HEK293T (cell line): ENCODE data around the gene DMRTB1.

Experiments
- BHLHE40 ChIP-seq: fragments of 450-650 bp; IDR thresholded peaks from 2 replicates; pipeline ENCODE4 v1.6.1; 2016; ENCODE audit warnings: mild to moderate bottlenecking, moderate library complexity, borderline replicate concordance
- CTBP1 ChIP-seq: fragments of 450-650 bp; IDR thresholded peaks from 2 replicates; pipeline ENCODE4 v1.6.1; 2016; ENCODE audit warnings: borderline replicate concordance
- ELF4 ChIP-seq: fragments of 450-650 bp; IDR thresholded peaks from 2 replicates; pipeline ENCODE4 v1.6.1; 2017; ENCODE audit warnings: antibody characterized with exemption
- FOXA1 ChIP-seq: fragments of 450-650 bp; IDR thresholded peaks from 2 replicates; pipeline ENCODE4 v1.6.1; 2016; ENCODE audit warnings: mild to moderate bottlenecking
- FOXK2 ChIP-seq: fragments of 450-650 bp; IDR thresholded peaks from 2 replicates; pipeline ENCODE4 v1.6.1; 2016; ENCODE audit warnings: mild to moderate bottlenecking
- FOXM1 ChIP-seq: fragments of 450-650 bp; IDR thresholded peaks from 2 replicates; pipeline ENCODE4 v1.6.1; 2017; ENCODE audit warnings: mild to moderate bottlenecking, borderline replicate concordance
- HDGF ChIP-seq: fragments of 450-650 bp; IDR thresholded peaks from 2 replicates; pipeline ENCODE4 v1.6.1; 2017; ENCODE audit warnings: antibody characterized with exemption, borderline replicate concordance
- LEF1 ChIP-seq: fragments of 450-650 bp; IDR thresholded peaks from 2 replicates; pipeline ENCODE4 v1.6.1; 2017; ENCODE audit warnings: mild to moderate bottlenecking, borderline replicate concordance
- SP1 ChIP-seq: fragments of 450-650 bp; IDR thresholded peaks from 2 replicates; pipeline ENCODE4 v1.6.1; 2017
- SUZ12 ChIP-seq: fragments of 450-650 bp; IDR thresholded peaks from 2 replicates; pipeline ENCODE4 v1.6.1; 2016; ENCODE audit warnings: mild to moderate bottlenecking
- TARDBP ChIP-seq: fragments of 450-650 bp; IDR thresholded peaks from 2 replicates; pipeline ENCODE4 v1.6.1; 2016
- ZNF384 ChIP-seq: fragments of 450-650 bp; IDR thresholded peaks from 2 replicates; pipeline ENCODE4 v1.6.1; 2016

DNA sequence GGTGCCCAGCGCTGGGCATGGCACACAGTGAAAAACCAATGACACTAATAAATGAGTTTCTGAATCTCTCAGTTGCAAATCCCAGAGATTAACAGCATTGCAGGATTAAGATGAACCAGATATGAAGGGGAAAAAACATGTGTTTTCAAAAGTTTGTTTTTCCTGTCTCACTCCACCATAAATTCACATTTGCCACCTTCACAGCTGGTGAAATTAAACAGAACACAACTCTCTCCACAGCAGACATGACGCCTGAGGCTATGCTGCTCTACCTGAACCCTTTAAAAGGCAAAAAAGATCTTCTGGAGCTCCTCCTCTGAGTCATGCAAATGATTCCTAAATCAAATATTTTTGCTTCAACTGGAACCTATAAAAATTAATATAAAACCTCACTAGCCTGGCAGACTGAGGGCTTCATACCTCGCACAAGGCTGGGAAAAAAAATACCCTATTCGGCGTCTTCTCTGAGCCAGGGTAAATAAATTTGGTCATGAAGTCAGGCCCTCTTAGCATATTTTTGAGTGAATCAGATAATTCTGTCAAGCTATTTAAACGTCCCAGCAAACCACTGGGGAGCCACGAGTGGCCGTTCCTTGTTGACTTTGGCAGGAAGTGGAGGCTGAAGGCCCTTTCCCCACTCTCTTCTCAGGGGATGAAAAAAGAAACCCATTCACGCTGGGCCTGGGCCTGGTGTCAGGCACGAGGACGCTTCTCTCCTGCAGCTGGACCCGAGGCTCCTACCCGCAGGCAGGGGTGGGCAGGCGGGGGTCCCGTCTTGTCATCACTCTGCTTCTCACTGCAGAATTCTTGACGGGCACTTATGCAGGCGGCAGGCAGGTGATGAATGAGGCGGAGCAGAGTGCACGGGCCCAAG lies 53.0 kb downstream of the DMRTB1 start:
- TF ChIP-seq SP1 (no peak), BHLHE40 (no peak), FOXK2 (no peak), ELF4 (no peak), TARDBP (no peak), CTBP1 (no peak), FOXM1 (no peak), HDGF (no peak), FOXA1 (no peak), SUZ12 (no peak), LEF1 (no peak), ZNF384 (no peak)
